ENCODE data around the gene CHSY1. TPM values are rescaled to one million over a fixed set of nuclear protein-coding genes. Genes with fewer than 3 reads are reported as not detected.

Gene CHSY1
- total RNA-seq, 1 donor from 2014 or later: 29.7 TPM

DNA sequence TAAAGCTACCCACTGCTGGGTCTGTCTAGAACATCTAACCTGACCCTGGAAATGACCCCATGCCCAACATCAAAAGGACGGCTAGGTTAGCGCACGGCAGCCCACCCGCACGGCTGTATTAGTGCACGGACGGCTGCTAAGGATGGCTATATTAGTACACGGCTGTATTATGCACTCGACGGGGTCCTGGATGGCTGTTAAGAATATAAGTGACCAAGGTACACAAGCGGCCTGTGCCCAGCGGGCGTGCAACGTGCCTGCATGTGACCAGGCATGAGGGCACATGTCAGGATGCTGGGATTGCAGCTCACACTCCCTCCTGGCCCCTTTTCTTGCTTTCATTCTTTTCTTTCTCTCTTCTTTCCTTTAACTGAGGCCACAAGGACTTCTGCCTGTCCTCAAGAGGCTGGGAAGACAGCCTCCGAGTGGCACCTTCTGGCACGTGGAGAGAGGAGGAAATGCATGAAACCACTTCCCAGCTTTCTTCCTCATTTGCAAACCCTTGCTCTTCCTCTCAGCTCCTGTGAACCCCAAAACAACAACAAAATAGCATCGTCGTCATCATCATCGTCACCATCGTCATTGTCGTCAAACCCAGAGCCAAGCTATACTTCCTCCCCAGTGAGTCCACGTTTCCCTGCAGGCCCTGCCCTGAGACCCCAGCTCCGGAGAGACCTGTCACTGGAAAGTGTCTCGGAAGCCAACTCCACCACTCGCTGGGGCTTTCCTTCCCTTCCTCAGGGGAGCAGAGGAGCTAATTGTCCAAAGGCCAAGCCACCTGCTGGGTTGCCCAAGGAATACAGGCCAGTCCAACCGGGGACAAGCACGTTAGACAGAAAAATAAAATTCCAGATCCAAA lies 101.8 kb downstream of the CHSY1 start:
- Histone ChIP-seq H3K4me1 (ENCODE audit: control insufficient read depth in 3 of 3, insufficient read depth in 3 of 3, low read length in 3 of 3) (no peaks in the 10 kb centered on the region), H3K9ac (ENCODE audit: low read depth in 1 of 3, low read length in 3 of 3) (no peak overlapping the region), H3K27me3 (ENCODE audit: control insufficient read depth in 3 of 3, insufficient read depth in 3 of 3, low read length in 3 of 3) (no peaks in the 10 kb centered on the region), H3K27ac (ENCODE audit: low read depth, low read length) (no peak overlapping the region), H3K4me3 (ENCODE audit: low read length in 3 of 3) (no peak overlapping the region), H3K36me3 (ENCODE audit: control insufficient read depth in 3 of 3, insufficient read depth in 3 of 3, low read length in 3 of 3) (no peaks in the 10 kb centered on the region), H3K9me3 (ENCODE audit: control insufficient read depth in 3 of 3, low read length in 3 of 3) (no peaks in the 10 kb centered on the region)

DNA sequence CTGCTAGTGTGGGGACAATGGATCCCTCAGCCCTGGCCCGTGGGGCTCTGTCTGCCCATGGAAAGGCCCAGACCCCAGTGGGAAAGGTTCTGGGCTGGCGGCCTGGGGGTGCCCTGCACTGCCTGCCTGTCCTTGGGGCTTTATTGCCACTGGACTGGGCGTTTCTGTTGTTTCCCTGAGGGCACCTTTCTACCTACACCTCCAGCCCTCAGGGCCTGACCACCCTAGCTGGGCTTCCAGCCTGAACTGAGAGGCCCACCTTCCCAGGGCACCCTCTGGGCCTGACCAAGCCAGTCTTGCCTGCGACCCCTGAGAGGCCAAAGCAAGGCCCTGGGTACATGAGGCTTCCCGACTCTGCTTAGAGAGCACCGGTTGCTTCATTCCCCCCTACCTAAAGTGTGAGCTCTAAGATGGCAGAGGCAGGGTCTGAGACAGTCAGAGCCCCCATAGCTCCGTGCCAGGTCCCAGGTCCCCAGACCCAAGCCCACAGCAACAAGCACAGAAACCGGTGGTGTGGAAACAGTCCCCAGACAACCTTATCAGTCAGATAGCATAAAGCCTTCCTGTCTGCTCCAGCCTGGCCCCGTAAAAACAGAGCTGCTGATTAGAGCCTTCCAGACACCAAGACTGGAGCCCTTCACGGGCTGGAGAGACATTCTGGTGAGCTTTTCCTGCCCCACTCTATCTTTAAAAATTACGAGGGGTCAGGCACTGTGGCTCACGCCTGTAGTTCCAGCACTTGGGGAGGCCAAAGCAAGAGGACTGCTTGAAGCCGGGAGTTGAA lies 102.8 kb downstream of the CHSY1 start:
- H3K27ac ChIP-seq (ENCODE audit: low read depth, low read length): no peak overlapping the region
- H3K9ac ChIP-seq (ENCODE audit: low read depth in 1 of 3, low read length in 3 of 3): no peak overlapping the region
- no peaks in the 10 kb centered on the region for H3K4me1 ChIP-seq (ENCODE audit: control insufficient read depth in 3 of 3, insufficient read depth in 3 of 3, low read length in 3 of 3)
- H3K36me3 ChIP-seq (ENCODE audit: control insufficient read depth in 3 of 3, insufficient read depth in 3 of 3, low read length in 3 of 3): no peaks in the 10 kb centered on the region
- H3K27me3 ChIP-seq (ENCODE audit: control insufficient read depth in 3 of 3, insufficient read depth in 3 of 3, low read length in 3 of 3): no peaks in the 10 kb centered on the region
- no peak overlapping the region for H3K4me3 ChIP-seq (ENCODE audit: low read length in 3 of 3)
- no peaks in the 10 kb centered on the region for H3K9me3 ChIP-seq (ENCODE audit: control insufficient read depth in 3 of 3, low read length in 3 of 3)

DNA sequence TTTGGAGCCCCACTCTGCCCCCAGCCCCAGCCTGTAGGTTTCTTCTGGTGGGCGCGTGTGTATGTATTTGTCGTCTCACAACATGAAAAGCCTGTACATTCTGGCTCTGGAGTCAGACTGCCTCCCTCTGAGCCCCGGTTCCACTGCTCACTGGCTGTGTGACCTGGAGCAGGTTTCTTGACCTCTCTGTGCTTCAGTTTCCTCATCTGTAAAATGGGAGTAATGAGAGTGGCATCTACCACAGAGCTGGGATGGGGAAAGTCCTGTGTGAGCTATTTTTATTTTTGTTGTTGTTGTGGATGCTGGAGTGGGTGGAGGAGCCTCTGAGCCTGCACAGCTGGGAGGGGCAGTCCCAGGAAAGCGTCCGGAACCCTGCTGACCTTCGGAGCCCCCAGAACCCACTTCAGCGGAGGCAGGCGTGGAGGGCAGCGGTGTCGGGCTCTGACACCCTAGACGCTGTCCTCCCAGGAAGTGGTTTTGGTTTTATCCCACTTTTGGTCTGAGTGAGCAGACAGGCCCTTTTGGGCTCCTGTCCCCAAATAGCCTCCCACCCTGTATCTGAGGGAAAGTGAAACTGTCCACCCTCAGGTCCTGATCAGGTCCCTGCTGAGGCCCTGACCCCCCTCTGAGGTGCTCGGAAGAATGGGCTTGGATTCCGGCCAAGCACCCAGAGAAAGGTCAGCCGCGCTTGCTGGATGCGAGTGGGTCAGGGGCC lies 103.5 kb downstream of the CHSY1 start:
- Histone ChIP-seq H3K27ac (ENCODE audit: low read depth, low read length) (no peak overlapping the region), H3K27me3 (ENCODE audit: control insufficient read depth in 3 of 3, insufficient read depth in 3 of 3, low read length in 3 of 3) (no peaks in the 10 kb centered on the region), H3K36me3 (ENCODE audit: control insufficient read depth in 3 of 3, insufficient read depth in 3 of 3, low read length in 3 of 3) (no peaks in the 10 kb centered on the region), H3K4me3 (ENCODE audit: low read length in 3 of 3) (no peak overlapping the region), H3K9me3 (ENCODE audit: control insufficient read depth in 3 of 3, low read length in 3 of 3) (no peaks in the 10 kb centered on the region), H3K4me1 (ENCODE audit: control insufficient read depth in 3 of 3, insufficient read depth in 3 of 3, low read length in 3 of 3) (no peaks in the 10 kb centered on the region), H3K9ac (ENCODE audit: low read depth in 1 of 3, low read length in 3 of 3) (no peak overlapping the region)

DNA sequence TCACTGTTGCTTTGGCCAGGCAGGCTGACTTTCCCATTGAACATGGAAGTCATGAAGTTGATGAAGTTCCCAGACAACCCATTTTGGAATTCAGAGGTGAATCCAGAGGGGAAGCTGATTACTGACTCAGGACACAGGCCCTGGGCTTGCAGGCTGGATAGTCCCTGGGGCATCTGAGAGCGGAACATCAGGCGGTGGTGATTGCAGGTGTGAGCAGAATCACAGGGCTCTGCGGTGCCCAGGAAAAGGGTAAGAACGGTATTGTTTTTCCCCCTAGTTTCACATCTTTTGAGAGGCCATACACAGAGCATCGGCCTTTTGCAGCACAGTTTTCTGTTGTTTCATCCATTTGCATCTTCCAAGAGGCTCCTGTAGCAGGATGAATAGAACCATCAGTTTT lies 104.7 kb downstream of the CHSY1 start:
- Histone ChIP-seq H3K9me3 (ENCODE audit: control insufficient read depth in 3 of 3, low read length in 3 of 3) (no peaks in the 10 kb centered on the region), H3K36me3 (ENCODE audit: control insufficient read depth in 3 of 3, insufficient read depth in 3 of 3, low read length in 3 of 3) (no peaks in the 10 kb centered on the region), H3K4me3 (ENCODE audit: low read length in 3 of 3) (no peak overlapping the region)

DNA sequence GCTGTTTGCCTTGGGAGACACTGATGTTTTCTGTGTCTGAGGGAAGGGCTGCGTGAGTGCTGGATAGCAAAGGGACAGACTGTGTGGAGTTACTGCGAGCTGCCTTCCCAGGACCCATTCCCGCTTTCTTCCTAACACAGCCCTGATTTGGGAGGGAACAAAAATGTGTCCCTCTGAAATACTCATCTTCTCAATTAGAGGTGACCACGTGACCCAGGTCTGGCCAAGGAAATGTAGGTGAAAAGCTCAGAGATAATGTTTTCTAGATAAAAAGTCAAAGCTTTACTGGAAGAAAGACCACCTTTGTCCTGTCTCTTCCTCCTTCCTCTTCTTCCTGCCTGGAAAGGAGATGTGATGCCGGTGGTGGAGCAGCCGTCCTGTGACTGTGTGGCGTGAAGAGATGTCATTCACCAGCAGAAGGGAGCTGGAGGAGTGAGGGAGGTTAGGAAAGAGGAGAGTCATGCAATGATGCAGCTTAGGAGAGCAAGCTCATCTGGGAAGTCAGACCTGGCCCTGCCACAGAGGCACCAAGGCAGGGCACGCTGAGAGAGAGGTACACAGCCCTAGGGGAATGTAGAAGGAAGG lies 105.6 kb downstream of the CHSY1 start:
- no peaks in the 10 kb centered on the region for H3K36me3 ChIP-seq (ENCODE audit: control insufficient read depth in 3 of 3, insufficient read depth in 3 of 3, low read length in 3 of 3)
- no peak overlapping the region for H3K4me3 ChIP-seq (ENCODE audit: low read length in 3 of 3)
- no peak overlapping the region for H3K9ac ChIP-seq (ENCODE audit: low read depth in 1 of 3, low read length in 3 of 3)
- no peaks in the 10 kb centered on the region for H3K9me3 ChIP-seq (ENCODE audit: control insufficient read depth in 3 of 3, low read length in 3 of 3)
- no peak overlapping the region for H3K27ac ChIP-seq (ENCODE audit: low read depth, low read length)
- H3K4me1 ChIP-seq (ENCODE audit: control insufficient read depth in 3 of 3, insufficient read depth in 3 of 3, low read length in 3 of 3): no peaks in the 10 kb centered on the region
- no peaks in the 10 kb centered on the region for H3K27me3 ChIP-seq (ENCODE audit: control insufficient read depth in 3 of 3, insufficient read depth in 3 of 3, low read length in 3 of 3)

More for the DNA sequence above, 104.7 kb downstream of the CHSY1 start:
- Histone ChIP-seq H3K27me3 (ENCODE audit: control insufficient read depth in 3 of 3, insufficient read depth in 3 of 3, low read length in 3 of 3) (no peaks in the 10 kb centered on the region), H3K27ac (ENCODE audit: low read depth, low read length) (no peak overlapping the region), H3K9ac (ENCODE audit: low read depth in 1 of 3, low read length in 3 of 3) (no peak overlapping the region), H3K4me1 (ENCODE audit: control insufficient read depth in 3 of 3, insufficient read depth in 3 of 3, low read length in 3 of 3) (no peaks in the 10 kb centered on the region)

DNA sequence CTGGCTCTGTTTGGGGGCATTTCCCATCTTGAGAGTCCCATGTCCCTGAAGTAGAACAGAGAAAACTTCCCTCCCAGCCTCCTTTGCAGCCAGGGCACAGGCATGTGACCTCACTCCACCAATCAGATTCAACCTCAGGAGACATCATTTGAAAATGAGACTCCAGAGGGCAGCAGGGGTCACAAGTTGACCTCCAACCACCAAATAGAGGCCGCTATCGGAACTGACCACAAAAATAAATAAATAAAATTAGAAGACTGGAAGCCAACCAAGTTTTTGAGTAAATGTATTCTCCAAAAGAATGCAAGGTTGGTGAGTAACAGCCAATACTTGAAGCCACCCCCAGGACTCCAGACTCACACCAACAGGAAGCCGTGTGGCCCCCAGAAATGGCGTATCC lies 106.5 kb downstream of the CHSY1 start:
- Histone ChIP-seq H3K9ac (ENCODE audit: low read depth in 1 of 3, low read length in 3 of 3) (no peak overlapping the region), H3K4me1 (ENCODE audit: control insufficient read depth in 3 of 3, insufficient read depth in 3 of 3, low read length in 3 of 3) (no peaks in the 10 kb centered on the region), H3K27me3 (ENCODE audit: control insufficient read depth in 3 of 3, insufficient read depth in 3 of 3, low read length in 3 of 3) (no peaks in the 10 kb centered on the region), H3K27ac (ENCODE audit: low read depth, low read length) (no peak overlapping the region), H3K4me3 (ENCODE audit: low read length in 3 of 3) (no peak overlapping the region), H3K9me3 (ENCODE audit: control insufficient read depth in 3 of 3, low read length in 3 of 3) (no peaks in the 10 kb centered on the region), H3K36me3 (ENCODE audit: control insufficient read depth in 3 of 3, insufficient read depth in 3 of 3, low read length in 3 of 3) (no peaks in the 10 kb centered on the region)

DNA sequence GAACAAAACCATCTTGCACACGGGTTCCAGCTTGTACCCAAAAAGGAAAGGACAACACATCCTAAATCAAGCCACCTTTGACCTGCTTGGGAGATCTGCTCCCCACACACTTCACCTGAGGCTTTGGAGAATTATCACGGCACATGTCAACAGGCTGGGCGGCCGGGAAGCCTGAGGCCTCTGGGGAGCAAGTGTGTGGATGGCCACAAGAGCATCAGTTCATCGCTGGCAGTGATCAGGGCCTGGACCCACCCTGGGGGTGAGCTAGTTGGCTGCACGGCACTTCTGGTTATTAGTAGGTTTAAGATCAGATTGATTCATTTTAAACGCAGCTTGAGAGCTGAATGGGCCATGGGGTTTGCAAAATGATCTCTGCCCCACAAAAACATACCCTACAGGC lies 108.5 kb downstream of the CHSY1 start:
- Histone ChIP-seq H3K4me3 (ENCODE audit: low read length in 3 of 3) (no peak overlapping the region), H3K27me3 (ENCODE audit: control insufficient read depth in 3 of 3, insufficient read depth in 3 of 3, low read length in 3 of 3) (no peaks in the 10 kb centered on the region), H3K36me3 (ENCODE audit: control insufficient read depth in 3 of 3, insufficient read depth in 3 of 3, low read length in 3 of 3) (no peaks in the 10 kb centered on the region), H3K27ac (ENCODE audit: low read depth, low read length) (no peak overlapping the region), H3K9me3 (ENCODE audit: control insufficient read depth in 3 of 3, low read length in 3 of 3) (no peaks in the 10 kb centered on the region), H3K9ac (ENCODE audit: low read depth in 1 of 3, low read length in 3 of 3) (no peak overlapping the region), H3K4me1 (ENCODE audit: control insufficient read depth in 3 of 3, insufficient read depth in 3 of 3, low read length in 3 of 3) (no peaks in the 10 kb centered on the region)

DNA sequence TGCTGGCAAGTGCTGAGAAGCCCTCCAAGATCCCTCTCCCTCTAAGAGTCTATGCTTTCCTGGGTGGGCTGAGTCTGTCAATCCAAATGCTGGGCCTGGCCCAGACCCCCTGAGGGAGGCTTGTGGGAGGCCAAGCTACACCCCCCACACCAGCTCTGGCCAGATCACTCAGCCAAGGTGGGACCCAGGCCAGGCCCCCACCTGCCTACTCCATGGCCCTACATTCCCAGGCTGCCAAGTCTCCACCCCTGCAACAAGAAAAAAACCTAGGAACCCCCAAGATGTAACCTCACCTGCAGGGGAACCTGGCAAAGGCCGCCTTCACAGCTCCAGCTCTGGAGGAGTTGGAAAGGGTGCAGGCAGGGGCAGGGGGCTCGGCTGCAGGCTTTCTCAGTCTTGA lies 109.1 kb downstream of the CHSY1 start:
- Histone ChIP-seq H3K9ac (ENCODE audit: low read depth in 1 of 3, low read length in 3 of 3) (no peak overlapping the region), H3K27me3 (ENCODE audit: control insufficient read depth in 3 of 3, insufficient read depth in 3 of 3, low read length in 3 of 3) (no peaks in the 10 kb centered on the region), H3K4me3 (ENCODE audit: low read length in 3 of 3) (no peak overlapping the region), H3K9me3 (ENCODE audit: control insufficient read depth in 3 of 3, low read length in 3 of 3) (no peaks in the 10 kb centered on the region), H3K36me3 (ENCODE audit: control insufficient read depth in 3 of 3, insufficient read depth in 3 of 3, low read length in 3 of 3) (no peaks in the 10 kb centered on the region), H3K4me1 (ENCODE audit: control insufficient read depth in 3 of 3, insufficient read depth in 3 of 3, low read length in 3 of 3) (no peaks in the 10 kb centered on the region), H3K27ac (ENCODE audit: low read depth, low read length) (no peak overlapping the region)

DNA sequence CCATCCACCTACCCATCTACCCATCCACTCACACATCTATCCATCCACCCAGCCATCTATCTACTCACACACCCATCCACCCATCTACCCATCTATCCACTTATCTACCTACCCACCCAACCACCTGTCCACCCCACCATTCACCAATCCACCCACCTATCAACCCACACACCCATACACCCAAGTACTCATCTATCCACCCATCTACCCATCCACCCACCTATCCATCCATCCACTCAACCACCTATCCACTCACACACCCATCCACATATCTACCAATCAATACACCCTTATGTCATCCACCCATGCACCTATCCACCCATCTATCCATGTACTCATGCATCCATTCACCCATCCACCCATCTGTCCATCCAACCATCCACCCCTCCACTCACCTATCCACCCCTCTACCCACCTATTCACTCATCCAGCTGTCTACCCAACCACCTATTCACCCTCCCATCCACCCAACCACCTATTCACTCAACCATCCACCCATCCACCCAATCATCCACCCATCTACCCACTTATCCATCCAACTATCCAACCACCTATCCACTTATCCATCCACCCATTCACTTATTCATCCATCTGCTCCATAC lies 109.8 kb downstream of the CHSY1 start:
- no peaks in the 10 kb centered on the region for H3K36me3 ChIP-seq (ENCODE audit: control insufficient read depth in 3 of 3, insufficient read depth in 3 of 3, low read length in 3 of 3)
- no peaks in the 10 kb centered on the region for H3K9me3 ChIP-seq (ENCODE audit: control insufficient read depth in 3 of 3, low read length in 3 of 3)
- peaks cover 0 to 4% (median 0%) of the 10 kb centered on the region in 3 donors for H3K4me1 ChIP-seq (ENCODE audit: control insufficient read depth in 3 of 3, insufficient read depth in 3 of 3, low read length in 3 of 3)
- H3K4me3 ChIP-seq (ENCODE audit: low read length in 3 of 3): no peak overlapping the region
- no peak overlapping the region for H3K27ac ChIP-seq (ENCODE audit: low read depth, low read length)
- H3K27me3 ChIP-seq (ENCODE audit: control insufficient read depth in 3 of 3, insufficient read depth in 3 of 3, low read length in 3 of 3): no peaks in the 10 kb centered on the region
- no peak overlapping the region for H3K9ac ChIP-seq (ENCODE audit: low read depth in 1 of 3, low read length in 3 of 3)

All from skeletal muscle tissue (tissue), 4 donors.